K562 (cell line): ENCODE measurements around the gene C11orf91. TPM values are rescaled to one million over a fixed set of nuclear protein-coding genes. Genes with fewer than 3 reads are reported as not detected.

Experiments
- CBFA2T3 ChIP-seq: fragments of 450-650 bp; IDR thresholded peaks from 2 replicates; pipeline ENCODE4 v1.6.1; 2017
- CREBBP ChIP-seq: IDR thresholded peaks from one replicate; pipeline ENCODE4 v1.6.1; 2012; ENCODE audit warnings: low read depth, mild to moderate bottlenecking, control low read depth, inconsistent platforms, low read length
- CREM ChIP-seq: IDR thresholded peaks from 2 replicates; pipeline ENCODE4 v1.6.1; 2014; ENCODE audit warnings: antibody characterized with exemption, low read depth
- DPF2 ChIP-seq: fragments of 450-650 bp; IDR thresholded peaks from 2 replicates; pipeline ENCODE4 v1.6.1; 2016
- FOXP1 ChIP-seq: sonication (generic); formaldehyde crosslinking; IDR thresholded peaks from 2 replicates; pipeline ENCODE4 v1.8.0; 2022; ENCODE audit warnings: mild to moderate bottlenecking, missing genetic modification reagents
- GABPB2 ChIP-seq: fragments of 250-450 bp; sonication (Bioruptor Pico); conservative IDR thresholded peaks from 2 replicates; pipeline ENCODE4 v1.5.1; 2021; ENCODE audit warnings: mild to moderate bottlenecking
- KAT8 ChIP-seq: fragments of 450-650 bp; IDR thresholded peaks from 2 replicates; pipeline ENCODE4 v1.6.1; 2016; ENCODE audit warnings: low read depth, mild to moderate bottlenecking
- MCM2 ChIP-seq: fragments of 450-650 bp; IDR thresholded peaks from 2 replicates; pipeline ENCODE4 v1.6.1; 2017; ENCODE audit warnings: low read depth, mild to moderate bottlenecking
- MTA2 ChIP-seq: fragments of 450-650 bp; IDR thresholded peaks from 2 replicates; pipeline ENCODE4 v1.6.1; 2016; ENCODE audit warnings: low read depth
- MXI1 ChIP-seq: IDR thresholded peaks from 2 replicates; pipeline ENCODE4 v1.6.1; 2011; ENCODE audit warnings: low read depth, mild to moderate bottlenecking, improper control_type of control experiment, low read length
- NFRKB ChIP-seq: fragments of 450-650 bp; IDR thresholded peaks from 2 replicates; pipeline ENCODE4 v1.6.1; 2016; ENCODE audit warnings: low read depth
- NR2C1 ChIP-seq, 2 experiments: fragments of 450-650 bp; IDR thresholded peaks; 2 replicates each; pipeline ENCODE4 v1.6.1; 2017; ENCODE audit warnings: mild to moderate bottlenecking in 2 of 2, antibody characterized with exemption in 1 of 2, inconsistent platforms in 1 of 2, missing compliant biosample characterization in 1 of 2, missing genetic modification characterization in 1 of 2
- NR2C2 ChIP-seq, 2 experiments: fragments of 200-800 bp in 1 of 2; sonication (Bioruptor generic) in 1 of 2; sonication (generic) in 1 of 2; formaldehyde crosslinking in 1 of 2; IDR thresholded peaks; 2 replicates each; pipeline versions ENCODE4 v1.6.1 to v1.8.0; 2016 to 2022; ENCODE audit warnings: mild to moderate bottlenecking in 1 of 2, missing compliant biosample characterization in 1 of 2, missing genetic modification characterization in 1 of 2, missing genetic modification reagents in 1 of 2
- POLR2AphosphoS5 ChIP-seq: IDR thresholded peaks from 2 replicates; pipeline ENCODE4 v1.6.1; 2011; ENCODE audit warnings: mild to moderate bottlenecking, low read depth, low read length, moderate library complexity; ENCODE audit not compliant: control insufficient read depth, insufficient read depth
- TAF7 ChIP-seq: fragments of 450-650 bp; IDR thresholded peaks from 2 replicates; pipeline ENCODE4 v1.6.1; 2016; ENCODE audit warnings: missing genetic modification characterization, missing compliant biosample characterization
- TBP ChIP-seq: optimal IDR thresholded peaks from 2 replicates; pipeline ENCODE3; 2011; ENCODE audit warnings: low read depth, low read length, improper control_type of control experiment
- ZBTB8A ChIP-seq: fragments of 450-650 bp; IDR thresholded peaks from 2 replicates; pipeline ENCODE4 v1.6.1; 2018; ENCODE audit warnings: mild to moderate bottlenecking, moderate library complexity; ENCODE audit not compliant: partially characterized antibody
- ZC3H11A ChIP-seq: IDR thresholded peaks from 2 replicates; pipeline ENCODE4 v1.6.1; 2012; ENCODE audit warnings: low read depth, low read length, improper control_type of control experiment
- ZNF140 ChIP-seq: fragments of 250-450 bp; sonication (Bioruptor Pico); IDR thresholded peaks from 2 replicates; pipeline ENCODE4 v1.8.0; 2021; ENCODE audit warnings: moderate library complexity, mild to moderate bottlenecking, inconsistent platforms
- ZNF57 ChIP-seq: fragments of 450-650 bp; formaldehyde crosslinking; IDR thresholded peaks from 2 replicates; pipeline ENCODE4 v1.4.0; 2020; ENCODE audit warnings: mild to moderate bottlenecking, moderate library complexity
- polyA plus RNA-seq, 8 experiments: library from polyadenylated mRNA; depleted of rRNA in 4 of 8; stranded (reverse) in 5 of 8; unstranded in 3 of 8; fragments of >200 nt; fragmentation: Nextera tagmentation in 2 of 8; fragmentation: Illumina TruSeq in 1 of 8; extraction: Ambion mirVana in 2 of 8; extraction: Trizol in 1 of 8; gene quantifications; 2 replicates each; pipeline versions ENCODE4 v1.2.1 to v1.2.3, GENCODE V29; 2011 to 2014; ENCODE audit warnings: inconsistent platforms in 1 of 8, missing spikeins in 1 of 8
- total RNA-seq, 7 experiments: library from RNA; depleted of rRNA in 6 of 7; stranded (reverse); fragments of >200 nt in 6 of 7; fragmentation: Illumina TruSeq in 2 of 7; extraction: Trizol in 2 of 7; gene quantifications; 2 replicates each; pipeline versions ENCODE4 v1.2.1 to v1.2.3, GENCODE V29; 2011 to 2021; ENCODE audit warnings: low replicate concordance in 1 of 7
- TF ChIP-seq, protein P1 (sequence below): fragments of 250-450 bp; sonication (Bioruptor Pico); IDR thresholded peaks from 2 replicates; pipeline ENCODE4 v1.5.0; 2021; ENCODE audit warnings: mild to moderate bottlenecking, borderline replicate concordance
- TF ChIP-seq, protein P2 (sequence below), 2 experiments: fragments of 150-350 bp in 1 of 2; IDR thresholded peaks; 2 replicates each; pipeline ENCODE4 v1.6.1; 2012 to 2016; ENCODE audit warnings: low read depth in 2 of 2, low read length in 2 of 2, mild to moderate bottlenecking in 1 of 2, moderate library complexity in 1 of 2
- TF ChIP-seq, protein P3 (sequence below): fragments of 450-650 bp; IDR thresholded peaks from 2 replicates; pipeline ENCODE4 v1.6.1; 2016; ENCODE audit warnings: low read depth, mild to moderate bottlenecking, moderate library complexity

C11orf91 gene
- total and polyA plus RNA-seq, 9 of the 15 experiments (the other 6 are each of a cell fraction or from before 2014, with no cell fraction given), result not detected

DNA sequence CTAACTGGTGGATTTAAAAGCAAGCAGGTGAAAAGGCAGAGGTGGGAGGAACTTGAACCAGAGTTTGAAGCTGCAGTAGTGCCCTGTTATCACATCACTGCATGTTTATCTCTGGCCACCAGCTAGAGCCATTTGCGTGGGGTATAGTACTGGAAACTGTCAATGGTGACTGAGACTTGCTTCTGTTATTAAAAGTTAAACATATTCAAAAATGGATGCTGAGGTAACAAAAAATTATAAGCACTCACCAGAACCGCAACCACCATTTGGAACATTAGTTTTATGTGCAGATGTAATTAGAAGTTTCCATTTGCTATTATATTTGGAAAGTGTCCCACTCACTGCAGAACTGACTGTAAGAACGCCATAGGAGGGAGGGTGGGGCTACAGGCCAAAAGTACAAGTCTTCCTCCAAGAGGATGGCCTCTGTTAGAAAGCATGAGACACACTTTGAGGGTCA lies 36.8 kb upstream of the C11orf91 start (continued):
- TF ChIP-seq, protein P1, sequence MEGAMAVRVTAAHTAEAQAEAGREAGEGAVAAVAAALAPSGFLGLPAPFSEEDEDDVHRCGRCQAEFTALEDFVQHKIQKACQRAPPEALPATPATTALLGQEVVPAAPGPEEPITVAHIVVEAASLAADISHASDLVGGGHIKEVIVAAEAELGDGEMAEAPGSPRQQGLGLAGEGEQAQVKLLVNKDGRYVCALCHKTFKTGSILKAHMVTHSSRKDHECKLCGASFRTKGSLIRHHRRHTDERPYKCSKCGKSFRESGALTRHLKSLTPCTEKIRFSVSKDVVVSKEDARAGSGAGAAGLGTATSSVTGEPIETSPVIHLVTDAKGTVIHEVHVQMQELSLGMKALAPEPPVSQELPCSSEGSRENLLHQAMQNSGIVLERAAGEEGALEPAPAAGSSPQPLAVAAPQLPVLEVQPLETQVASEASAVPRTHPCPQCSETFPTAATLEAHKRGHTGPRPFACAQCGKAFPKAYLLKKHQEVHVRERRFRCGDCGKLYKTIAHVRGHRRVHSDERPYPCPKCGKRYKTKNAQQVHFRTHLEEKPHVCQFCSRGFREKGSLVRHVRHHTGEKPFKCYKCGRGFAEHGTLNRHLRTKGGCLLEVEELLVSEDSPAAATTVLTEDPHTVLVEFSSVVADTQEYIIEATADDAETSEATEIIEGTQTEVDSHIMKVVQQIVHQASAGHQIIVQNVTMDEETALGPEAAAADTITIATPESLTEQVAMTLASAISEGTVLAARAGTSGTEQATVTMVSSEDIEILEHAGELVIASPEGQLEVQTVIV, result no peak
- TF ChIP-seq ZC3H11A (no peak), DPF2 (peak; percentile 97), ZNF57 (CRISPR knock-in tag) (no peak), GABPB2 (no peak), MTA2 (peak; percentile 90), CBFA2T3 (peak; percentile 97), CREBBP (no peak), CREM (peak; percentile 85), NR2C1 (IDR thresholded peaks at IDR 0.05) (0 out of 2 replicates have a peak, but pooled peaks have one; percentile 14), NR2C1 (tag; IDR thresholded peaks at IDR 0.05) (no peak; the same call in none of the 2 replicates), MCM2 (no peak), TBP (no peak), POLR2AphosphoS5 (peak; percentile 95), MXI1 (peak; percentile 53; the same call in 1 of the 2 replicates), ZBTB8A (no peak), TAF7 (tag) (no peak), FOXP1 (CRISPR knock-in tag) (0 out of 2 replicates have a peak, but pooled peaks have one; percentile 47), NFRKB (no peak), ZNF140 (CRISPR knock-in tag) (no peak), KAT8 (no peak), NR2C2 (CRISPR knock-in tag; IDR thresholded peaks at IDR 0.05) (no peak), NR2C2 (tag; IDR thresholded peaks at IDR 0.05) (no peak; the same call in 1 of the 2 replicates)
- TF ChIP-seq, protein P2, sequence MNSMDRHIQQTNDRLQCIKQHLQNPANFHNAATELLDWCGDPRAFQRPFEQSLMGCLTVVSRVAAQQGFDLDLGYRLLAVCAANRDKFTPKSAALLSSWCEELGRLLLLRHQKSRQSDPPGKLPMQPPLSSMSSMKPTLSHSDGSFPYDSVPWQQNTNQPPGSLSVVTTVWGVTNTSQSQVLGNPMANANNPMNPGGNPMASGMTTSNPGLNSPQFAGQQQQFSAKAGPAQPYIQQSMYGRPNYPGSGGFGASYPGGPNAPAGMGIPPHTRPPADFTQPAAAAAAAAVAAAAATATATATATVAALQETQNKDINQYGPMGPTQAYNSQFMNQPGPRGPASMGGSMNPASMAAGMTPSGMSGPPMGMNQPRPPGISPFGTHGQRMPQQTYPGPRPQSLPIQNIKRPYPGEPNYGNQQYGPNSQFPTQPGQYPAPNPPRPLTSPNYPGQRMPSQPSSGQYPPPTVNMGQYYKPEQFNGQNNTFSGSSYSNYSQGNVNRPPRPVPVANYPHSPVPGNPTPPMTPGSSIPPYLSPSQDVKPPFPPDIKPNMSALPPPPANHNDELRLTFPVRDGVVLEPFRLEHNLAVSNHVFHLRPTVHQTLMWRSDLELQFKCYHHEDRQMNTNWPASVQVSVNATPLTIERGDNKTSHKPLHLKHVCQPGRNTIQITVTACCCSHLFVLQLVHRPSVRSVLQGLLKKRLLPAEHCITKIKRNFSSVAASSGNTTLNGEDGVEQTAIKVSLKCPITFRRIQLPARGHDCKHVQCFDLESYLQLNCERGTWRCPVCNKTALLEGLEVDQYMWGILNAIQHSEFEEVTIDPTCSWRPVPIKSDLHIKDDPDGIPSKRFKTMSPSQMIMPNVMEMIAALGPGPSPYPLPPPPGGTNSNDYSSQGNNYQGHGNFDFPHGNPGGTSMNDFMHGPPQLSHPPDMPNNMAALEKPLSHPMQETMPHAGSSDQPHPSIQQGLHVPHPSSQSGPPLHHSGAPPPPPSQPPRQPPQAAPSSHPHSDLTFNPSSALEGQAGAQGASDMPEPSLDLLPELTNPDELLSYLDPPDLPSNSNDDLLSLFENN (IDR thresholded peaks at IDR 0.05; ENCODE audit: low read depth in 2 of 2, low read length in 2 of 2), result peak in 1 of 2 experiments; percentile 87; a peak in 2 of 4 replicates
- TF ChIP-seq, protein P3, sequence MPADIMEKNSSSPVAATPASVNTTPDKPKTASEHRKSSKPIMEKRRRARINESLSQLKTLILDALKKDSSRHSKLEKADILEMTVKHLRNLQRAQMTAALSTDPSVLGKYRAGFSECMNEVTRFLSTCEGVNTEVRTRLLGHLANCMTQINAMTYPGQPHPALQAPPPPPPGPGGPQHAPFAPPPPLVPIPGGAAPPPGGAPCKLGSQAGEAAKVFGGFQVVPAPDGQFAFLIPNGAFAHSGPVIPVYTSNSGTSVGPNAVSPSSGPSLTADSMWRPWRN, result peak; percentile 46; the same call in 1 of the 2 replicates
